HEK293 (cell line): ENCODE results near the gene TRIM33.

Source experiments
- CTCF ChIP-seq: fragments of 450-650 bp; formaldehyde crosslinking; IDR thresholded peaks from 2 replicates; pipeline ENCODE4 v1.5.1; 2016; ENCODE audit warnings: missing biosample characterization, missing genetic modification characterization
- MZF1 ChIP-seq: fragments of 450-650 bp; formaldehyde crosslinking; IDR thresholded peaks from 2 replicates; pipeline ENCODE4 v1.5.1; 2017; ENCODE audit warnings: missing biosample characterization, missing genetic modification characterization, borderline replicate concordance
- SETDB1 ChIP-seq: IDR thresholded peaks from one replicate; pipeline ENCODE4 v1.6.1; 2017; ENCODE audit warnings: mild to moderate bottlenecking, low read length, moderate library complexity, mixed read lengths; ENCODE audit not compliant: insufficient read length
- TSHZ1 ChIP-seq: fragments of 450-650 bp; formaldehyde crosslinking; IDR thresholded peaks from 2 replicates; pipeline ENCODE4 v1.5.1; 2016; ENCODE audit warnings: missing biosample characterization, missing genetic modification characterization, borderline replicate concordance
- ZBTB10 ChIP-seq: fragments of 450-650 bp; formaldehyde crosslinking; IDR thresholded peaks from 2 replicates; pipeline ENCODE4 v1.5.1; 2016; ENCODE audit warnings: missing biosample characterization, missing genetic modification characterization
- ZNF18 ChIP-seq: fragments of 450-650 bp; formaldehyde crosslinking; IDR thresholded peaks from 2 replicates; pipeline ENCODE4 v1.5.1; 2016; ENCODE audit warnings: missing biosample characterization, missing genetic modification characterization
- ZNF580 ChIP-seq: fragments of 450-650 bp; formaldehyde crosslinking; IDR thresholded peaks from 2 replicates; pipeline ENCODE4 v1.5.1; 2016; ENCODE audit warnings: missing biosample characterization, missing genetic modification characterization

GRCh38 chr1:114509596-114510273 lies 1.3 kb downstream of the TRIM33 start:
- no peak for TF ChIP-seq CTCF (tag by site-specific recombination)
- no peak for TF ChIP-seq ZNF18 (tag by site-specific recombination)
- no peak for TF ChIP-seq MZF1
- no peak for TF ChIP-seq ZNF580 (tag by site-specific recombination)
- no peak for TF ChIP-seq ZBTB10 (tag by site-specific recombination)
- TF ChIP-seq TSHZ1 (tag by site-specific recombination), result no peak
- no peak for TF ChIP-seq SETDB1
